Measurements from ENCODE around the gene ASCL5. TPM values are rescaled to one million over a fixed set of nuclear protein-coding genes. Genes with fewer than 3 reads are reported as not detected.
A peak's percentile ranks its signal among the peaks of the same experiment; 100 is the strongest.

ASCL5 gene
- polyA plus RNA-seq, 10 donors: 0.10 to 0.45 (median 0.19) TPM

DNA sequence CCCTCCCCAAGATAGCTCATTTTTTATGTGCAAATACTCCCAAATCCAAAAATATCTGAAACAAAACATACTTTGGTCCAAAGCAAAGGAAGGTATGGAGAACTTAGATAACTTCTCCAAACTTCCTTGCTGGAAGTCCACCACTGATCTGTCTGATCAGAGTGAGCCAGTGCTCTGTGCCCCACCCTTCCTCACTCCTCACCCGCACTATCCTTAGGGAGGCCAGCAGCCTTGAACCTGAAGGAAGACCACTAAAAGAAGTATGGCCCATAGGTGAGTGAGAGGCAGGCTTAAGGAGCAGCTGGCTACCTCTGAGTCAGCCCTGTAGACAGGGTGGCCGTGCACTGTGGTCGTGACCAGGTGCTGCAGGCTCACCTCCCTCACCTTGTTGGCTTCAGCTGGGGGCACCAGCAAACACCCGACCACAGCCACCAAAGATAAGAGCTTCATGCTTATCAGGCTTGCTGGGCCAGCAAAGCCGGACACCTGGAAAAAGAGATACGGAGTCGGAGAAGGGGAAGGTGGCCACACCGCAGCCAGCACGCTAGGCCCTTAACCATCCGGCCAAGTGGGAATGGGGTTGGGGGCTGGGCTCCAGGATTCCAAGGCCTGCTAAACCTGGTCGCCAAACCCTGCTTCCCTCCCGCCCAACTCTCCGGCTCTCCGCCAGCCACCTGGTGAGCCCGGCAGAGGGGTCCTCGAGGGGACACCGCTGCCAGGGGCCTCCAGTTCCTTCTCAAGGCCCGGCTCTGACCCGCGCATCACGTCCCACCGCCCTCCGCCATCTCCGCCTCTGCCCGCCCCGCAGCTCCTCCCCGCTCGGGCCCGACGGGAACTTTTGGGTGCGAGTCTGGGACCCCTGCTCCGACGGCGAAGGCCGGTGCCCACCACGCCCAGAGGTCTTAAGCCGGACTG lies 26.7 kb upstream of the ASCL5 start:
- DNase-seq: peak in 1 of 3 donors; percentile 93

DNA sequence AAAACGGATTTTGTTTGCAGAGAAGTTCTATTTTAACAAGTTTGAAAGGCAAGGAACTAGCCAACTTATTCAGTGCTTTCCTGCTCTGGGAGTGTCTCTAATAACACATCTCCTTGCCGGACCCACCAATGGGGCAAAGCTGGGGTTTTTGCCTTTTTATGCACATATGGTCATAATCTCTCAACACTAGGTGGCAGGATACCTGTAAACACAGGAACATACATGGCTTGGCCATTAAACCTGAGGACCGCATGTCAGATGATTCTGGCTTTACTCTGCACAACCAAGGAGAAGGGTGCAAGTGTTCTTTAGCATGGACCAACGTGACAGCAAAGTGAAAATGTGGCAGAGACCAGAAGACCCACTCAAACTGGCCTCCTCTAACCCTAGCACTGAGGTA lies 22.4 kb upstream of the ASCL5 start:
- DNase-seq: no peak

DNA sequence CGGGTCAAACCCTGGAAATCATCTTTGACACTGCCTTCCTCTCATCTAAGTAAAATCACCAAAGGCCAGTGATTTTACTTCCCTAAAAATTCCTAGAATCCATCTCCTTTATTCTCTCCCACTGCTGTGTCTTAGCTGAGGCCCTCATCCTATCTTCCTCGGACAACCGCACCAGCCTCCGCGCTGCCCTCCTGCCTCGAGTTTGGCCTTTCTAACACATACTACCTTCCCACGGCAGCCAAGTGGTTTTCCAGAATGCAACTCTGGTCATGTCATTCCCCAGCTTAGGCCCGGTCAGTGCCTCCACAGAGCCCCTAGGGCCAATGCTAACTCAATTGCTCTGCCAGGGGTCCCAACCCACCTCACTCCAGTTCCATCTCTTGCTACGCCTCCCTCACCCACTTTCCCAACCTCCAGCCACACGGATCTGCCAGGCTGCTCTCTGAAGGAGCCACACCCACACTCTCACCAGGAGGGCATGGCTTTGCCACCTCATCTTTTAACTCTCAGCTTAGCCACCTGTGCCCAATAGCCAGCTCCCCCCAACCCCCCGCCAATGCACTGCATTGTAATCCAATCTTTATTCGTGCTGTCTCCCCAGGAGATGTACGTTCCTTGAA lies 20.5 kb upstream of the ASCL5 start:
- DNase-seq: no peak

DNA sequence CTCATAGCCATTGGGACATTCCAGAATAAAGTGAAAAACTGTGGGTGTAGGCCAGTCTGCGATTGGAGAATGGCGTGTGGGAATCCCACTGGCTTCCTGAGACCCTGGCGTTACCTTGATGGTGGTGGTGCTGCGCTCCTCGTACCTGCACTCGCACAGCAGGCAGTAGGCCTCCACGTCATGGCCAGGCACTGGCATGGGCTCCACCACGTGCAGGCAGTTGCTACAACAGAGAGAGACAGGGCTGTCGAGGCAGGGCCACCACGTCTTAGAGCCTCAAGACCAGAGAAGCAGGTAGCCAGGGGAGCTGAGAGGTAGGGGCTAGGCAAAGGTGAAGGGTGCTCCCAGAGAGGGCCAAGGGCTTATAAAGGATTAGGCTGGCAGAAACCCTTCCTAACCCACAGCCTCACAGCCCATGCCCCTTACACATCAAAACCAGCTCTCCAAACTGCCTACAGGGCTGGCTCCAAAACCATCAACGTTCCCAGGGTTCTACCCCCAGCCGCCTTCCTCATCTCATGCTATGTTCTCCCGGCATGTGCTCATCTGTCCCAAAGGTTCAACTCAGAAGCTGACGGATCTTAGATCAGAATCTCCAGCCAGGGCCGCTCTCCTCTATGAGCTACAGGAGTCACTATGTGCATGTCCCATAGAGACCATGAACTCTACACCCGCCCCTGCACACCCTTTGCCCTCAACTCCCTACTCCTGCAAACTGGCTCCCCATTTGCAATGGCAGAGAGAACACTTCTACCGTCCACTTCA lies 19.8 kb upstream of the ASCL5 start:
- DNase-seq: no peak

DNA sequence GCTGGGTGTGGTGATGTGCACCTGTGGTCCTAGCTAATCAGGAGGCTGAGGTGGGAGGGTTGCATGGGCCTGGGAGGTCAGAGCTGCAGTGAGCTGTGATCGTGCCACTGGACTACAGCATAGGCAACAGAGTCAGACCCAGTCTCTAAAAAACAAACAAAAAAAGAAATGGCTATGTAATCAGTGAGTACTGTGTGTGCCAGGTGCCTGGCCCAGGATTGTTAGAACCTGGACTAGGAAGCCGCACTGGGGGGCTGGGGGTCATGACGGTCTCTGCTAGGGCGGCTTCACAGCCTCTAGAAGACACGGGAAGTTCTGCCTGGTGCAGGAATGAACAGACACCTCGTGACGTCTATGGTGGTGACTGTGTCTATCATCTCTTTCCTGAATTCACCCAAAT lies 18.8 kb upstream of the ASCL5 start:
- DNase-seq: no peak

DNA sequence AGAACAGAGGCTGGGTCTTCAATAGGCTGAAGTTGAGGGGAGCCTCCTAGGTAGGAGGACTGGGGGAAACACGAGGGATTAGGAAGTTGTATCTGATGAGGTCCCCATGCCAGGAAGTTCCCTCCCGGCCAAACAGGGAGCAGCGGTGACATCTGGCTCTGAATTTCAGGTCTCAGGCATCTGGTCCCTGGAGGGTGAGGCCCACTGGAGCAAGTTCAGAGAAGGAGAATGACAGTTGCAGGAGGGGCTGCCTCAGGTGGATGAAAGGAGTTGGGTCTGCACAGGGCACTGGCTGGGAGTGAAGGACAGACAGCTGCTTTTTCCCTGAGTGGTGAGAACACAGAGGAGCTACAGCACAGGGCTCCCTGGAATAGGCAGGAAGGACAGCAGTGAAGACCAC lies 18.1 kb upstream of the ASCL5 start:
- no peak for DNase-seq

DNA sequence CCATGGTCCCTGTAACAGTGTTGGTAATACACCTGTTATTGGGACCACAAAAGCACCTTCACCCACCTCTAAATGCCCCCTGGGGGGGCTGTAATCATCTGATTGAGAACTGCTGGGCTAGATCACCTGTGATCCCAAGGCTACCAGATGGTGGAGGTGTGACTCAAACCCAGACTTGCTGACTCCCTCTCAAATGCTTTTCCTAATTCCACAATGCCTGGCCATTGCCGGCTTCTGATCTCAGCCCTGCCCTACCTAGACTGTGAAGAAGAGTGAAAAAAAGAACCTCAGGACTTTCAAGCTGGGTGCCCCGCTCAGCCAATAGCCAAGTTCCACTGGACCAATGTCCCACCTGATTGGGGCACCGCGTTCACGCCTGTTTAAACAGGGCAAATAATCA lies 17.7 kb upstream of the ASCL5 start:
- DNase-seq: no peak

DNA sequence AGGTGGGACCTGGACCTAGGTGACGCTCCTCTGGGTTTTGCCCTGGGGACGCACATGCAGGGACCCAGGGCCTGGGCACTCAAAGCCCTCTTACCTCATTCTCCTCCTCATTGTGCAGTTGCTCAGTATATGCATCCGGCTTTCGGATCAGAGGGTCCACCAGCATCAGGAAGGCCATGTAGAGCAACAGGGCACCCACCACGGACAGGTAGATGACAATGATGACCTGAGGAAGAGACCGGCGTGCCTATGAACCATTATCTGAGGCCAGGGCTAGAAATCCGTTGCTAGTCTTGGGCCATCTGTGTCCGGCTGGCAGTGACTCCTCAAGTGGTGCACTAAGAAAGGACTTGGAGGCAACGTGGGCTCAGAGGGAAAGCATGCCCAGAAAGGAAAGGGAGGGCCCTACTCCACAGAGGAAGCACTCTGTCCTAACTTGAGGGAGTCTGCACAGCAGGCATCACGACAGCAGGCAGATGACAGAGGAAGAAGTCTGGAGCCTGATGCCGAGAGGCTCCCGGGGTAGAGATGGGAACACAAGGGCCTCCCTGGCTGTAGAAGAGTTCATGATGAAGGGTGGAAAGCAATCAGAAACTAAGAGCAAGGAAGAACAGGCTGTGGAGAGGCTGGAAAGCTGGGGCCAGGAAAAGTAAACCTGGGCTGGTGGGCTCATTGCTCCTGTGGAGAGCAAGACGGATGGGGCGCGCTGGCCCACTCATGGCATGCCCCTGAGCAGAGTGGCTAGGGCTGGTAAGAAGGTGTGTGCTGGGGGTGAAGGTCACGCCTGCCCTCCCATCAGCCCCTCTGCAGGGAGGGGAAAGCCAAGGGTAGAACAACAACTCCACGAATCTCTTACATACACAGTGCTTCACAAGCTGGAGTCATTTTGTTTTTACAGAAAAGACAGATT lies 17.0 kb upstream of the ASCL5 start:
- DNase-seq: no peak

DNA sequence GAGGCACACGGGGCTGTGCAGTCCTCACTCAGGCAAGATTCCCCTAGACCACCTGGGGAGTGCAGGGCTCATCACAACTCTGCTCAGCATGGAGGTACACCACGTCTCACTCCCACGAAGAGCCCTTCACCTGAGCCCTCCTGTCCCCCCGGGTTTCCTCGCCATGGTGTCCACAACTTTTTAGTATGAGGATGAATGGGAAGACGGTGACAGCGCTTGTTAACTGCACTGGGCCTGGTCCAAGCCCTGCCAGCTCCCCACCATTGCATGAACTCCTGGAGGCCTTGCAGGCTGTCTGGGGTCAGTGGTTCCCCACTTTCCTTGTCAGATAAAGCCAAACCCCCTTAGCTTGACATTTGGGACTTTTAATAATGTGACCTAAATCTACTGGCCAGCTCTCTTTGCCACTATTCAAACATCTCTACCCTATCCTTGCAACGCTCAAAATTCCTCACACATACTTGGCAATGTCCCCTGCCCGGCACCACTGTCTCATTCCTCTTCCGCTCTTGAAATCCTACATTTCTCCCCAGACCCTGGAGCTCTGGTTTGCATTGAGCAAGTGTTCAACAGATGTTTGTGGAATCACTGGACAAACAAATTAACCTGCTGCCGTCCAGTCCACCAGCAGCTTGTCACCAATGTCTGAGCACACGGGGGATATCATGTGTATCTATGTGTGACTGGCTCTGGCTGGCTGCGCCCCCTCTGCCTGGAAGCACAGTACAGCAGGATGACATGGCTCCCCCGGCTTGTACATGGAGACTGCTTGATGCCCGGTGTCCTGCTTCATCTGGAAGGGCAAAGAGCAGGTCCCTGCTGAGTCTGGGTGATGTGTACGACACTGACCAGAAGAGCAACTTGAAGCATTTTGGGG lies 16.1 kb upstream of the ASCL5 start:
- DNase-seq: peak in 1 of 3 donors; percentile 69

DNA sequence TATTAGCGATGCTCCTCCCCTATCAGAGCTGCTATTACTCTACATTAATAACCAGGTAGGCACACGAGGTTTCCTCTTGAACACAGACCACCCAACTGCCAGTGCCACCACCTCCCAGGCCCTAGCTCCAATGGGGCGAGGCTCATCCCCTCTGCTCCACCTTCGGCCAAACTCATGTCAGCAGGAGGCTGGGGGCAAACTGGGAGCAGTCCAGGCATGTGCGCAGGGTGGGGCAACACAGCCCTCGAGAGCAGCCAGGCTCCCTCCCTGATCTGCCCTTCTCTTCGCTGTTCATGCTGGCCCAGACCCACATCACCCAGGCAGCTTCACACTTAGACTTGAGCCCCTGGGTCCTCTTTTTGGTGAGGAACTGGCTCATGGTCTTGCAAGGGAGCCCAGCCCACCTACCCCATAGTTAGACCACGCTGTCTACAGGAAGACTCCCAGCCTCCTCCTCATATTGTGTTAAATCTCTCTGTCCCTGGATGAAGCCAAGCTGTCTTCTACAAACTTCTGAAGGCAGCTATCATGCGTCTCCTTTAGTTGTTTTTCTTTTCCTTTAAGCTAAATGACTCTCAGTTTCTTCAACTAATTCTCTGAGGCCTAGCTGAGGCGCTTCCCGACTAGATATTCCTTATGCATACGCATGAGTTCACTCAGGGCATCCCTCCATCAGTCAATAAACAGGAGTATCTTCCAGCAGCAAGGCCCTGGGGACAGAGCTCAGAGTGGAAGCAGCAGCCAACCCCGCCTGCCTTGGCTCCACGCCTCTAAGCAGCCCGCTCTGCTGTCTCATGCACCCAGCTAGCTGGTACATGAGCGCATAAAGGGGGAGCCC lies 15.2 kb upstream of the ASCL5 start:
- peak; percentile 33 to 92 (median 76) for DNase-seq

DNA sequence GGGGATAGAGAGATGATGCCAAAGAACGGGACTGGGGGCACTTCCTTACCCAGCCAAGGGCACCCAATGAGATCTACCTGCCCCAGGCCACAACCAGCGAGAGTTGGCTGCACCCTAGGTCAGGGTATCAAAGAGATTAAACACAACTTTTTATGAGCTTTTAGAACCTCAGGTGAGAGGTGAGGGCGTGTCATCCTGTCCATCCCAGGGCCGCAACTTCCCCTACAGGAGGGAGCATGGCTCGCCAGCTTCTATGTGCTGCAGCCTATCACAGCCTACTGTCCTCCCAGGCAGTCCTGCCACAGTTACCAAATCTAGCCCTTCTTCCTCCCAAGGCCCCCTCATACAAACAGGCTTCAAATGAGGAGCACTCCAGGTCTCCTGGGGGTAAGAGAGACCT lies 14.4 kb upstream of the ASCL5 start:
- DNase-seq: no peak

DNA sequence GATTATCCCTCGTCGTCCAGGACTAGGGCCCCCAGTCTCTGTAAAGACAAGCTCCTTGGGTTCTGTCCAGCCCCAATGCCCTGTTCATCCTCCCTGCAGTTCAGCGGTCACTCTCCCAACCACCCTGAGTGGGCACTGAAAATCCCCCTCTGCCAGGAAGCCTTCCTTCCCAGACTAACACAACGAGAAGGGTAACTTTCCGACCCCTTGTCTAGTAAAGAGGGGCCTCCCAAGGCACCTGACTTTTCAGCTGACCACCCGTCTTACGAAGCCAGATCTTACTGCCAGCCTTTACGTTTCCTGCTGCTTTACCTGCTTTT lies 13.9 kb upstream of the ASCL5 start:
- DNase-seq: no peak

DNA sequence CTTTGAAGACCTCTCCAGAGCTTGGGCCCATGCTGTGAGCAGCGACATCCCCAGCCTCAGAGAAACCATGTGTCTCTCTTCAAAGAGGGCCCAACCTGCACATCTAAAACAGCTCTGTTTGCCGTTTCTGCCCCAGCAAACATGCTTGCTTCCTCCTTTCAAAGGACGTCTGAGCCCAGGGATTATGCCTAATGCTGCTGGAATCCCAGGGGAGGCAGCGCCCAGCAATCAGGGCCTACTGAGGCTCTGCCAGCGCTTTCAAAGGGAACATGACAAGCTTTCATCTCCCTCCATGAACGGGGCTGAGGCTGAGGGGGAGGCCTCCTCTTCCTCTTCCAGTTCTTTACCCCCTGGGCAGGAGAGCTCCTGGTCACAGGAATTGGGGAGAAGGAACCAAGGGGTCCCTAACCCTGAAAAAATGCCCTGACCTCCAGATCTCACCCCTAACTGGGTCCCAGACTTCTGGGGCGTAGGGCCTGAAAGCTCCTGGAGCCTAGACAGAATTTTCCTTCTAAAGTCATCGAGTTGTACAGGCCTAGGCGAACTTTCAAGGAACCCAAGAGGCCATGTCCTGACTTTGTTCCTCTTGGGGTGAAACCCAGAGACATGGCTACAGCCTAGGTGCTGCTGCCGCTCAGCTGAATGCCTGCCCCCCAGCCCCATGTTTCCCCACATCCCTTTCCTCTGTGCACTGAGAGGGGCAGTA lies 13.4 kb upstream of the ASCL5 start:
- no peak for DNase-seq

DNA sequence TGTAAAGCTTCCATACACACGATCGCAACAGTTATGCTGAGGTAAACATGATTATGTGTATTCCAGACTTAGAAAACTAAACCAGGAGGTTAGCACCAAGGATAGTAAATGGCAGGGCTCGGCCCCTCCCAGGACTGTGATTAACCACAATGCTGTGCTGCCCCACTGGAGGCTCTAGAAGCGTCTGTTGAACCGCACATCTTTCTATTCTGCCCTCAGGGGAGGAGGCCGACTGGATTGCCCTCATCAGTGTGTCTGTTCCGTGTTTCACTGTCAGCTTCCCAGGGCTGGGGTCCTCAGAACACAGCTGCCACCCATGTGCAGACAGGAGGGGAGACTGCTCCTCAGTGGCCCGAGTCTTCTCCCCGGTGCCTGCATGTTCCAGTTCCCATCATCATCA lies 12.8 kb upstream of the ASCL5 start:
- no peak for DNase-seq

DNA sequence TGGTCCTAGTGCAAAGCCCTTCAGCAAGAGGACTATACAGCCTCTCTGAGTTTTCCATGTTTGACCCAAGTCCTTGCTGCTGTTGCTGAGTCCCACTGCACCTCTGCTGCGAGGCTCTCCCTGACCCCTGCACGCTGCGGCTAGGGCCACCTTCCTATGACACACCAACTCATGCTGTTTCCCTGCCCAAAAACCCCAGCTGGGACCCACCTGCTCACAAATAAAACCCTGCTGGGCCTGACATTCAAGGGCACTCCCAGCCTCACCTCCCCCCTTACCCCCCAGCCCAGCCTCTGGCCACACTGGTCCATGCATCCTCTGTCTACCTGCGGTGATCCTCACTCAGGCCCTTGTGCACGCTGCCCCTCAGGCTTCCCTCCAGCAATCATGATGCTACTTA lies 12.3 kb upstream of the ASCL5 start:
- no peak for DNase-seq

DNA sequence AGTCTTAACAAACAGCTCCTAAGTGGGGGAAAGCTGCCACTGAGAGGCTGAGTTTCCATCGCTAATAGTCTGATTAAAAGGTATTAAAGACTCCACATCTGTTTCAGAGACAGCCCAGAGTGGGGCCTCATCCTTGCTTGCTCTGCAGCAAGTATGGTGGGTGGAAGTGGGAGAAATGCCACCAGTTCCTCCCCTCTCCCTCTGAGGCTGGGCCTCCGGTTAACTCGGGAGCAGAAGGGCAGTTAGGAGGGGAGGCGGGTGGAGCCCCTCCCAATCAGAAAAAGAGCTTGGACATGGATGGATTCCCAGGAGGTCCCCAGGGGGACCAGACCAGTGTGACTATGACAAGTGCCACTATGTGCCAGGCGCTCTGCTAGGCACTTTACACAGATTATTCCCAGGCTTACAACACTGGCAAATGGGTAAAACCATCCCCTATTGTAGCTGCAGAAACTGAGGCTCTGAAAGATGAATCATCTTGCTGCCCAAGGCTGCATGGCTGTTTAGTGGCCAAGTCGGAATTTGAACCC lies 11.4 kb upstream of the ASCL5 start:
- DNase-seq: no peak

DNA sequence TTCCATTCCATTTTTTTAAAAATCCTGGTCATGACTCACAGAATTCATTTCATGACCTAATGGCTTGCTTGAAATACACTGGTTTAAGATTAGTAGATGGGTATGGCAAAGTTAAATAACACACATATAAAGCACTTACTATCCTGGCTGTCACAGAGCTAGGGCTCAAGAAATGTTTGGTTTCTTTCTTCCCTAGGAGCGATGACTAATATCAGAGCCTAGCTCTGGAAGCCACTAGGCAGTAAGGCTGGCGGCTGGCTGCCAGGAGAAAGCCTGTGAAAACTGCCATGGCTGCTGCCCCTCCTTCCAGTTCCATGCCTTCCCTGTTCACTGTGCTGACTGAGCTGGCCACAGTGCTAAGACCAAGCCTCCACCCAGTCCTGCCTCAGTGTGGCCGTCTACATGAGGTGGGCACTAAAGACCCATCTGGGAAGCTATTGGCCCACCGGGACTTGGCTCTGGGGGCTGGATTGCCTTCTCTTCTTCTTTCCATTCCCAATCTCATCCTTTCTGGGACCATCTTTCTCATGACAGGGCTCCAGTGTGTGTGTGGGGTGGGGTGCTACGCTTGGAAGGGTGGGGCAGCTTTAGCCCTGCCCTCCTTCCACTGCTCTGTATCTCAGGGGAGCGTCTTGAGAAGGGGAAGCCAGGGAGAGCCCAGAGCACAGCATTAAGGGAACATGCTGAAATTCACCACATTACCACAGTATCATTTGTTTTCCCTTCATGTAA lies 10.8 kb upstream of the ASCL5 start:
- peak in 2 of 3 donors; percentile 52 to 73 for DNase-seq

DNA sequence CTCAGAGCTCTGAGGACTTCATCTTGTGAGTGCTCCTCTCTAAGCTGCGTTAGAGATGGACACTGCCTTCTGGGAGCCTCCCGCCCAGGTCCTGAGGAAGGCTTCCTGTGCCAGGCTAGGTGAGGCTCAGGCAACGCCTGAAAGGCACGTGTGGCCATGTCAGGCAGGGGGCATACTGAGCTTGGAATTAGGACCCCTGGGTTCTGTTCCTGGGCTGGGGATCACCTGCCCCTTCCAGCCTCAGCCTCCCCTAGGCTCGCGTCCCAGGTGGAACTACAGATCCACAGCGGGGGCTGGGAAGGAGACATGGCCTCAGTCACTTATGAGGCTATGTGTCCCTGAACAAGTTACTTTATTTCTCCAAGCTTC lies 10.0 kb upstream of the ASCL5 start:
- DNase-seq: no peak
